Ramos (cell line): ENCODE data around the gene INTU.
"Not testable (repeated sequence)": the region's sequence is repeated elsewhere in the genome, so short reads cannot be mapped to it uniquely, and the experiment has no call there.

Source experiments
- in situ Hi-C: fragments of 300-500 bp; cut with MboI; formaldehyde crosslinking; loops from one replicate; pipeline ENCODE4 v1.14.3; 2022; ENCODE audit warnings: low sequenced_read_pairs; ENCODE audit not compliant: unreplicated experiment

The INTU gene

DNA sequence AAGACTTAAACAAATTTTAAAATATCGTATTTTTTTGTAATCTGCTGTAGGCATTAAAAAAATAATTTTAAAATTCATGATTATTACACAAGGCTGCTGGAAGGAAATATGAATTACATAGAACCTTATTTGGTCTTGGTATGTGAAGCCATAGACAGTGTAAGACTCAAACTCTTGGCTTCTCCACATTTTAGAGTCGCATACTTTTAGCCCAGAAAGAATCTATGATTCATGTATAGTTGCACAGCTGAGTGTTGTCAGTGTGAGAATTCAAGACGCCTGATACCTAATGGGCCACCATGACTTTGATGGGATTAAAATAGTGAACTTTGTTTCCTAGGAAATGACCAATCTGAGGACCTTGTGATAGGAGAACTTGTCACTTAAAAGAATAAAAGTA is 1.4 kb downstream of the INTU start:
- in situ Hi-C loops: no loop called here

DNA sequence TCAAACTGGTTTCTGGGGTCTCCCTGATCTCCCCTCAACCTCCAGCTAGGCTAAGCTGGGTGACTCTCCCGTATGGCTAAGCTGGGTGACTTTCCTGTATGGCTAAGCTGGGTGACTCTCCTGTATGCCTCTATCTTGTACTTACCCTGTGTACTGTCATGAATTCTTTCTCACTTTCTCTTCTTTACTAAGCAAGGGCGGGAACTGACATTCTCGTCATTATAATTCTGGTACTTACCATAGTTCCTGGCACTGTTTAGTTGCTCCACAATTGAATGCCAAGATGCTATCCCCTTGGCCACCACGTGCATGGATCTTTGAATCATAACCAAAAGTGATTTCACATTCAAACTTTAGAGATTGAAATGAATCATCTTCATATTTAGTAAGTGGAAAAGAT is 8.8 kb downstream of the INTU start:
- in situ Hi-C loops: no loop called here

GRCh38 chr4:127642169-127642568 is 9.4 kb downstream of the INTU start:
- in situ Hi-C loops: no loop called here

- in situ Hi-C loops: no loop called here
These were observed 11.0 kb downstream of the INTU start for GRCh38 chr4:127643791-127644190.

DNA sequence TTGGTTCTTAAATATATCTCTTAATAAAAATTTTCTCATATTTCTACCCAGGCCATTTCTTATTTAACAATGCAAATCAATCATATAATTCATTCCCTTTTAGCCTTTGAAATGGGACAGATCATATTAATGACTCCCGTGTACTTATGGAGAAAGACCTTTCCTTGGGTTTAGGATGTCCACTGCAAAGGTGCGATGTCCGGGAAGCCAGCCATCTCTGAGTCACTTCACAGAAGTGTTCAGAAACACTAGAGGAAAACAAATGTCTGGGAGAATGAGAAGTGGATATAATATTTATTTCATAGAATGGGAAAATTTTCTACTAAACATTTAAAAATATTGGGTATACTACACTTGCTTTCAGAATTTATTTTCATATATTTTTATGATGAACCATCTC is 15.3 kb downstream of the INTU start:
- in situ Hi-C loops: no loop called here

DNA sequence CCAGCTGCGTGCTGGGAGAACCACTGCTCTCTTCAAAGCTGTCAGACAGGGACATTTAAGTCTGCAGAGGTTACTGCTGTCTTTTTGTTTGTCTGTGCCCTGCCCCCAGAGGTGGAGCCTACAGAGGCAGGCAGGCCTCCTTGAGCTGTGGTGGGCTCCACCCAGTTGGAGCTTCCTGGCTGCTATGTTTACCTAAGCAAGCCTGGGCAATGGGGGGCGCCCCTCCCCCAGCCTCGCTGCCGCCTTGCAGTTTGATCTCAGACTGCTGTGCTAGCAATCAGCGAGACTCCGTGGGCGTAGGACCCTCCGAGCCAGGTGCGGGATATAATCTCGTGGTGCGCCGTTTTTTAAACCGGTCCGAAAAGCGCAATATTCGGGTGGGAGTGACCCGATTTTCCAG is 22.8 kb downstream of the INTU start:
- in situ Hi-C loops: not testable (repeated sequence)

DNA sequence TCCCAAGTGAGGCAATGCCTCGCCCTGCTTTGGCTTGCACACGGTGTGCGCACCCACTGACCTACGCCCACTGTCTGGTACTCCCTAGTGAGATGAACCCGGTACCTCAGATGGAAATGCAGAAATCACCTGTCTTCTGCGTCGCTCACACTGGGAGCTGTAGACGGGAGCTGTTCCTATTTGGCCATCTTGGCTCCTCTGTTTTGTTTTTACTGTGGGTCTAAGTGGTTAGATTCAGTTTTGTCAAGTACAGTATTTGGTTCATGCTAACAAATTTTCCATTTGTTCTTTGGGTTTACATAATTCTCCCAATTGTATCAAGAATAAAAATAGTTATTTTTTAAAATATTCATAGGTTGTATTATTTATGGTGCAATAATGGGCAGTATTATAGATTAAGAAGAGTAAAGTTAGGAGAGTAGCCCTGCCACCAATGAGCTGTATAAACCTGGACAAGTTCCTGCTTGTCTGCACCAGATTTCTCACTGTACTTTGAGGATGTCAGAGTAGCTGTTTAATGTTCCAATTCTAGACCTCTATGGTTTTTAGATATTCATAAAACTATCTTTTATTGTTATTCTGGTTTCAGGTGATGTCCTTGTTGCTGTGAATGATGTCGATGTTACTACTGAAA is 23.4 kb downstream of the INTU start:
- in situ Hi-C loops: no loop called here

DNA sequence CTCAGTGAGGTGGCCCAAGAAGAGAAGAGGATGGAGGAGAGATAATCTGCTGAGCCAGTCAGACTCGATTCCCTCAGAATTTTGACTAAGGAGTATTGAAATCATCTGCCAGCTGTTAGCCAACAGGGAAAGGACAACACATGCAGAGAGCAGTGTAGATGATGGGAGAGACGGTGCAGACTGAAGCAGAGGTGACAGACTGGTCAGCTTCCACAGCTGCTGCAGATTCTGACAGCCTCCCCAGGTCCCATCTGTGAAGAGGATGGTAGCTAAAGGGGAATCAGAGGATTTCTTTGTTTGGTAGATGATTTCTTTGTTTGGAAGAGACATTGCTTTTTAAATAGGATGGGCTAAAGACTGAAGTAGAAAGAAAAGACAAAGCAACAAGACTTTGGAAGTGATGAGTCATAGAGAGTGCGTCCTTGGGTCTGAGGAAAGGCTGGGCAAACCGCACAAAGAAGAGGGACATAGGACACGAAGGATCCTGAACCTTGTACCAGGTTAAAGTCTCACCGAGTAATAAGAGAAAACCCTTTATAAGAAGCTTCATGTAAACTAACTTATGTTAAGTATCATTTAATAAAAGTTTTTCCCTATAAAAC is 27.6 kb downstream of the INTU start:
- in situ Hi-C loops: no loop called here

GRCh38 chr4:127667116-127667515 is 34.4 kb downstream of the INTU start:
- in situ Hi-C loops: no loop called here

DNA sequence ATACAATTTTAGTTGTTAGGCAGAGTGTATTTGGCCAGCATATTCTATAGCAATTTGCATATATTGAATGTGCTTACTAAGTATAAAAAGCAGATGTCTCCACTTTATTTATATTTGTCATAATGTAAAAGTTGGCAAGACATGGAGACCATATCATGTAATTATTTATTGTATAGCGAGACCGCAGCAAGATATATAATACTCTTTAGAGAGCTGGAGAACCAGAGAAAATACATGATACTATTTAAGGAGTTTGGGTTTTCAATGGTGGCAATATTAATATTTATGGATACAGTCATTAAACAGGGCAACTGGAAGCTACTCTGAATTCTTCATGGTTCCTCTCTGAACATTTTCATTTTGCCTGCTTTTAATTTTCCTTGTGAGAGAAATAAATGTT is 35.0 kb downstream of the INTU start:
- in situ Hi-C loops: no loop called here

DNA sequence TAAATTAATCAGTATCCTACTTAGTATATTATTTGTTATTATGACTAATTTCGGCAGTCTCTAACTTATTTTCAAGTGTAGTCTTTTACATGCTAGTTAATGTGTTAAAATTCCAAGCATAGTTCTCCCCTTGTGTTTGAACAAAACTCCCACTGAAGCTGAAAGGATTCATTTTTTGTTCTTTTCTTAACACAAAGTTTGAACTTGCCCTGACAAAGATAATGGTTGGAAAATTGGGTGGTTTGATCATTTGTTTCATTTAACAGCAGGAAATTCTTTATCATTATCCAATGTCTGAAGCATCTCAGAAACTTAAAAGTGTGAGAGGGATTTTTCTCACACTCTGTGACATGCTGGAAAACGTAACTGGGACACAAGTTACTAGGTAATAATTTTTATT is 36.0 kb downstream of the INTU start:
- in situ Hi-C loops: no loop called here

- in situ Hi-C loops: no loop called here
These were observed 36.9 kb downstream of the INTU start for GRCh38 chr4:127669691-127670090.

DNA sequence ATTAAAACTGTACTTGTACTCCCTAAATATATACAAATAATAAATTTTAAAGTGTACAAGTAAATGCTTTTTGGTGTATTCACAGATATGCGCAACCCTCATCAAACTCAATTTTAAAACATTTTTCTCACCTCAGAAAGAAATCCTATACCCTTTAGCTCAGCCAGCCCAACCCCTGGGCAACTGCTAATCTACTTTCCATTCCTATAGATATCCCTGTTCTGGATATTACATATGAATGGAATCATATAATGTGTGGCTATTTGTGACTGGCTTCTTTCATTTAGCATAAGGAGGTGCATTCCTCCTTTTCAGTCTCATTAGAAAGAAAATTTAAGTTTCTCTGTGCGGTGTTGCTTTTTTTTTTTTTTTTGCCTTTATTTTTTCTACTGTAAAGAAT is 39.4 kb downstream of the INTU start:
- in situ Hi-C loops: no loop called here

DNA sequence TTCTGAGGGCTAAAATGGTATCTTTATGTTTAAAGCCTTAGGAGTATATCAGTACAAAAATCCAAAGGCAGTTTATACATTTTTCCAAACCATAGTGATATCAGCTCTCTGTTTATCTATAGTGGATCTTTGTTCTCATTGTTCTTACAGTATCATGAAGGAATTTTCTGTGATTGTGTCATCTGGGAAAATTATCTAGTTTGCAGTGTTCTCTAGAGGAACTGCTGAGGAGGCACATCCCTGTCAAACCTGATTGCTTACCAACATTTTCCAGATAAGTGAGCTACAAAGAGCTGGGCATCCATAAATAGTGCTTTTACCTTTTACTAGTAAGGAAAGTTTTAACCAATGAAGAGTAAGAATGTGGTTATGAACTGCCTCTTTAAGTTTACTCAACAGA is 52.5 kb downstream of the INTU start:
- in situ Hi-C loops: no loop called here

DNA sequence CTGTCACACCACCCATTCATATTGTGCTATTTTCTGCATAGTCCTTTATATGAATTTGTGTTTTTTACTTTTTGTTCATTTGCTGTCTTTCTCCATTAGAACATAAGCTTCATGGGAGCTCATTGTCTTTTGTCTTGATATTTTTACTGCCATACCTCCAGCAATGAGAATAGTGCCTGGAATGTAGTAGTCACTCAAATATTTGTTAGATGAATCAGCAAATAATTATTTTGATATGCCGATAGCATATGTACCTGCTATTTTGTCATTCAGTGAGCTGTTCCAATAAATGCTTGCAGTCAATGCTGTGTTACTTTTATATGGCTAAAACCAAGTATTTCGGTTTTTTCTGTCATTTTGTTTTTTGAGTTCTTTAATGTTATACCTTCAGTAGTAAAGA is 53.9 kb downstream of the INTU start:
- in situ Hi-C loops: no loop called here

GRCh38 chr4:127687580-127687979 is 54.8 kb downstream of the INTU start:
- in situ Hi-C loops: no loop called here

- in situ Hi-C loops: no loop called here
These were observed 66.0 kb downstream of the INTU start for GRCh38 chr4:127698789-127699200.

- in situ Hi-C loops: no loop called here
These were observed 76.2 kb downstream of the INTU start for GRCh38 chr4:127708985-127709384.

- in situ Hi-C loops: no loop called here
These were observed 76.7 kb downstream of the INTU start for GRCh38 chr4:127709456-127709855.

- in situ Hi-C loops: no loop called here
These were observed 97.6 kb downstream of the INTU start, which contains the start of gene SLC25A31 for GRCh38 chr4:127730142-127730913. Gene SLC25A31, plus strand, starts transcription at chr4:127730400. Its CDS starts 146 bp downstream, at chr4:127730546.

DNA sequence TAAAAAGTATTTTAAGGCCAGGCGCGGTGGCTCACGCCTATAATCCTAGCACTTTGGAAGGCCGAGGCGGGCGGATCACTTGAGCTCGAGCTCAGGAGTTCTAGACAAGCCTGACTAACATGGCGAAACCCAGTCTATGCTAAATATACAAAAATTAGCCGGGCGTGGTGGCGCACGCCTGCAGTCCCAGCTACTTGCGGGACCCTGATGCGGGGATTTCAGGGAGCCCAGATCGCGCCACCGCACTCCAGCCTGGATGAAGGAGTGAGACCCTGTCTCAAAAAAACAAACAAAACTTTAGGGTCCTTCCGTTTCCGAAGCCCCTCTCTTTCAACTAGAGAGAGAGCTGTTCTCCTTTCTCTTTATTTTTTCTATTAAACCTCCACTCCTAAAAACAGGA is 98.6 kb downstream of the INTU start:
- in situ Hi-C loops: no loop called here
